ENCODE measurements around the gene RBPJL. TPM values are rescaled to one million over a fixed set of nuclear protein-coding genes. Genes with fewer than 3 reads are reported as not detected.
"Not testable (repeated sequence)": the region's sequence is repeated elsewhere in the genome, so short reads cannot be mapped to it uniquely, and the experiment has no call there.

The RBPJL gene
- total and polyA plus RNA-seq, 2 of the 8 experiments (the other 6 are each of a cell fraction or from before 2014, with no cell fraction given): 0.67 to 1.3 TPM

DNA sequence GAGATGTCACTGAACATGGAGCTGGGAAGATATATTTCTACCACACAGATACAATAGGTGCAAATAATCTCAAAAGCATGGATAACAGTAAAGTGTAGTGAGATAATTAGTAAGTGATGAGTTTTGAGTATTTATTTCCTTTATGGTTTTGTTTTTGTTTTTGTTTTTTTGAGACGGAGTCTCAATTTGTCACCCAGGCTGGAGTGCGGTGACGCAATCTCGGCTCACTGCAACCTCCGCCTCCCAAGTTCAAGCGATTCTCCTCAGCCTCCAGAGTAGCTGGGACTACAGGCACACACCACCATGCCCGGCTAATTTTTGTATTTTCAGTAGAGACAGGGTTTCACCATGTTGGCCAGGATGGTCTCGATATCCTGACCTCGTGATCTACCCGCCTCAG, 44.2 kb downstream of the RBPJL start:
- not testable (repeated sequence) for H3K4me2 ChIP-seq (ENCODE audit: insufficient read depth in 1 of 2, low read depth in 2 of 2, low read length in 2 of 2); H2BK20ac ChIP-seq (ENCODE audit: low read length); H3K56ac ChIP-seq (replicated peaks; ENCODE audit: insufficient read length, low read depth, low read length); H3K79me1 ChIP-seq (ENCODE audit: low read depth, low read length); H4K20me1 ChIP-seq (replicated peaks in 1 of 2; ENCODE audit: control insufficient read depth in 1 of 2, insufficient read depth in 2 of 2, low read length in 2 of 2); H3K27me3 ChIP-seq (replicated peaks in 1 of 4; ENCODE audit: control insufficient read depth in 3 of 4, extremely low read depth in 1 of 4, insufficient read depth in 3 of 4, low read length in 3 of 4); H3K9me3 ChIP-seq (ENCODE audit: insufficient read depth in 2 of 2, low read depth in 1 of 2, low read length in 1 of 2); H4K5ac ChIP-seq (ENCODE audit: insufficient read length, low read depth, low read length); H3K18ac ChIP-seq (ENCODE audit: extremely low read depth, low read length); H3K4me3 ChIP-seq (ENCODE audit: extremely low read depth in 1 of 4, insufficient read depth in 2 of 4, low read depth in 3 of 4, low read length in 4 of 4); H3K36me3 ChIP-seq (ENCODE audit: control insufficient read depth in 2 of 4, insufficient read depth in 4 of 4, low read length in 3 of 4); H3K9ac ChIP-seq (replicated peaks in 1 of 4; ENCODE audit: extremely low read depth in 1 of 4, low read depth in 3 of 4, low read length in 3 of 4); H3K27ac ChIP-seq (ENCODE audit: low read depth, low read length); H2AFZ ChIP-seq (ENCODE audit: low read length); H4K91ac ChIP-seq (replicated peaks; ENCODE audit: insufficient read length, low read length); FAIRE-seq; H4K8ac ChIP-seq (ENCODE audit: extremely low read depth, insufficient read depth, low read length); H2AK5ac ChIP-seq (ENCODE audit: low read depth, low read length); H3K23ac ChIP-seq (ENCODE audit: insufficient read length); H2BK5ac ChIP-seq (ENCODE audit: low read depth, low read length); H2BK15ac ChIP-seq (ENCODE audit: low read length); H3K14ac ChIP-seq (ENCODE audit: insufficient read length); H2BK120ac ChIP-seq (replicated peaks; ENCODE audit: low read depth, low read length); H3K4ac ChIP-seq (replicated peaks; ENCODE audit: insufficient read length, low read depth, low read length); H2BK12ac ChIP-seq (ENCODE audit: low read depth, low read length); DNase-seq (ENCODE audit: low read depth in 1 of 2, low spot score in 2 of 2)
- H3K23me2 ChIP-seq (ENCODE audit: low read depth, low read length): peaks cover 12% of the 10 kb centered on the region; the same call in 1 of the 2 replicates
- peaks cover 0 to 21% of the 10 kb centered on the region in 2 experiments; a peak in 2 of 4 replicates for H3K79me2 ChIP-seq (ENCODE audit: control insufficient read depth in 1 of 2, insufficient read depth in 2 of 2, low read length in 2 of 2)
- POLR2A ChIA-PET (ENCODE audit: partially characterized antibody): interaction anchor here (1.1 to 1.3 kb wide), 2 partner anchors 12 to 13 kb away, joined by 3 to 4 read pairs; partner anchors contain the start of gene SYS1
- CTCF ChIA-PET (ENCODE audit: partially characterized antibody): interaction anchor here (1.1 to 5.9 kb wide), 5 partner anchors 10 to 86 kb away, joined by 3 to 26 read pairs (median 8); partner anchors contain the start of gene SYS1
- WGBS, 2 experiments (ENCODE audit: extremely low coverage in 1 of 2, insufficient coverage in 1 of 2, insufficient read length in 1 of 2, insufficient replicate concordance in 2 of 2, low coverage in 1 of 2, low lambda C conversion rate in 2 of 2, missing lambda C conversion rate in 1 of 2): 93% methylated on average over 10 of the region's 10 CpGs; no CpG with 5 or more reads in 1 of the 2 experiments
- peaks cover 8 to 21% (median 16%) of the 10 kb centered on the region in 4 experiments for H3K4me1 ChIP-seq (replicated peaks in 1 of 4; ENCODE audit: control insufficient read depth in 3 of 4, insufficient read depth in 4 of 4, low read length in 3 of 4)
